GM12878 (cell line): Measurements from ENCODE around the gene MGAT5. TPM values are rescaled to one million over a fixed set of nuclear protein-coding genes. Genes with fewer than 3 reads are reported as not detected.

Experiments used
- ATAC-seq: fragments of 200-7000 bp; cut with Tn5 transposase; 3 replicates; pipeline ENCODE4 v1.9.1; 2020; ENCODE audit warnings: mild to moderate bottlenecking, moderate library complexity
- BruUV-seq: library from RNA; stranded (reverse); fragments of 400-500 nt; replicated peaks from 2 replicates; lab custom pipeline; 2021; lab: Mats Ljungman, UMichigan
- CTCF ChIA-PET: fragments of 300-600 bp; sonication (Branson Sonifier 250); formaldehyde crosslinking; extraction: SDS; loops from one replicate; lab custom pipeline; 2021; ENCODE audit warnings: inconsistent platforms; lab: Yijun Ruan, JAX
- POLR2A ChIA-PET: fragments of 350-600 bp; formaldehyde crosslinking; extraction: SDS; loops from one replicate; lab custom pipeline; 2021; ENCODE audit warnings: inconsistent platforms; lab: Charles Lee
- RAD21 ChIA-PET: fragments of 300-600 bp; sonication (Branson Sonifier 250); formaldehyde crosslinking; loops from one replicate; lab custom pipeline; 2023; ENCODE audit warnings: antibody characterized with exemption; ENCODE audit not compliant: unreplicated experiment; lab: Charles Lee
- SMC1A ChIA-PET: fragments of 300-600 bp; sonication (Branson Sonifier 250); formaldehyde crosslinking; loops from one replicate; lab custom pipeline; 2023; ENCODE audit not compliant: unreplicated experiment, uncharacterized antibody; lab: Charles Lee
- DNase-seq: peaks from one replicate; pipeline ENCODE4 v3.0.0-alpha.2; 2011; ENCODE audit warnings: low read depth, low spot score
- FAIRE-seq: peaks from 3 replicates; lab custom pipeline; 2011; peaks lifted over from hg19 to GRCh38; lab: Jason Lieb, UNC
- H2AFZ ChIP-seq: 2 replicates; pipeline ENCODE4 v1.6.0; 2011; ENCODE audit warnings: low read depth, low read length, control low read depth; ENCODE audit not compliant: control insufficient read depth
- H3K27ac ChIP-seq: 2 replicates; pipeline ENCODE4 v1.5.1; 2011; ENCODE audit warnings: control low read depth; ENCODE audit not compliant: control insufficient read depth, insufficient read depth
- H3K27me3 ChIP-seq, 2 experiments: replicated peaks in 1 of 2; 2 replicates each; pipeline versions ENCODE4 v1.6.0 to v1.6.1; 2011; ENCODE audit warnings: low read length in 1 of 2; ENCODE audit not compliant: control insufficient read depth in 2 of 2, insufficient read depth in 2 of 2
- H3K36me3 ChIP-seq, 2 experiments: 2 replicates each; pipeline ENCODE4 v1.5.1; 2011; ENCODE audit warnings: low read length in 1 of 2; ENCODE audit not compliant: control insufficient read depth in 2 of 2, insufficient read depth in 2 of 2
- H3K4me1 ChIP-seq: 2 replicates; pipeline ENCODE4 v1.6.1; 2011; ENCODE audit warnings: mild to moderate bottlenecking, low read length, moderate library complexity, mixed read lengths; ENCODE audit not compliant: control insufficient read depth, insufficient read depth
- H3K4me2 ChIP-seq: 2 replicates; pipeline ENCODE4 v1.6.0; 2011; ENCODE audit warnings: control low read depth; ENCODE audit not compliant: control insufficient read depth, insufficient read depth
- H3K4me3 ChIP-seq: fragments of 200-600 bp; sonication (generic); 2 replicates; pipeline ENCODE4 v1.5.1; 2016
- H3K79me2 ChIP-seq: 2 replicates; pipeline ENCODE4 v1.6.0; 2011; ENCODE audit warnings: low read length; ENCODE audit not compliant: control insufficient read depth, insufficient read depth
- H3K9ac ChIP-seq: 2 replicates; pipeline ENCODE4 v1.8.0; 2011; ENCODE audit warnings: low read length, control low read depth, mixed read lengths; ENCODE audit not compliant: control insufficient read depth, insufficient read depth
- H3K9me3 ChIP-seq: replicated peaks from 3 replicates; pipeline ENCODE4 v1.5.1; 2011; ENCODE audit warnings: mild to moderate bottlenecking, low read length; ENCODE audit not compliant: control insufficient read depth, insufficient read depth
- H4K20me1 ChIP-seq: 2 replicates; pipeline ENCODE4 v1.6.0; 2011; ENCODE audit not compliant: control insufficient read depth, insufficient read depth
- IRF3 ChIP-seq: fragments of 450-650 bp; IDR thresholded peaks from 2 replicates; pipeline ENCODE4 v1.6.1; 2014; ENCODE audit warnings: mild to moderate bottlenecking
- NFYA ChIP-seq: IDR thresholded peaks from 2 replicates; pipeline ENCODE4 v1.6.1; 2011; ENCODE audit warnings: low read depth, mild to moderate bottlenecking, low read length, improper control_type of control experiment, borderline replicate concordance
- SMAD1 ChIP-seq: fragments of 450-650 bp; IDR thresholded peaks from 2 replicates; pipeline ENCODE4 v1.6.1; 2018; ENCODE audit warnings: mild to moderate bottlenecking, low read depth; ENCODE audit not compliant: partially characterized antibody
- SREBF2 ChIP-seq: IDR thresholded peaks from 2 replicates; pipeline ENCODE4 v1.6.1; 2012; ENCODE audit warnings: mild to moderate bottlenecking, low read length
- STAT3 ChIP-seq: IDR thresholded peaks from 2 replicates; pipeline ENCODE4 v1.6.1; 2011; ENCODE audit warnings: low read depth, low read length, improper control_type of control experiment
- whole genome bisulfite sequencing: methylation state at CpG from one replicate; pipeline ENCODE4 v1.1.6; 2016; ENCODE audit warnings: low lambda C conversion rate; ENCODE audit not compliant: insufficient replicate concordance, insufficient coverage; ENCODE audit errors: missing lambda C conversion rate; 5-methylcytosine and 5-hydroxymethylcytosine counted together
- in situ Hi-C: fragments of 300-500 bp; cut with MboI; formaldehyde crosslinking; loops from 9 replicates; pipeline ENCODE4 v1.14.3; 2018; ENCODE audit warnings: mixed read lengths
- intact Hi-C: fragments of 100-400 bp; cut with micrococcal nuclease; formaldehyde crosslinking; loops from one replicate; pipeline ENCODE4 v1.14.2; 2022; ENCODE audit not compliant: unreplicated experiment
- polyA plus RNA-seq, 11 experiments: library from polyadenylated mRNA; depleted of rRNA in 4 of 11; unstranded in 6 of 11; stranded (reverse) in 5 of 11; fragments of >200 nt; fragmentation: Nextera tagmentation in 4 of 11; fragmentation: Illumina TruSeq in 1 of 11; extraction: Ambion mirVana in 4 of 11; extraction: Trizol in 1 of 11; gene quantifications; 1 replicate in 1 of 11; 2 replicates in 10 of 11; pipeline versions ENCODE4 v1.2.1 to v1.2.3, GENCODE V29; 2011 to 2016; ENCODE audit warnings: inconsistent platforms in 2 of 11, missing spikeins in 2 of 11, low read depth in 1 of 11
- total RNA-seq, 4 experiments: library from RNA; depleted of rRNA in 3 of 4; stranded (reverse); fragments of >200 nt in 3 of 4; fragmentation: Illumina TruSeq in 1 of 4; extraction: Trizol in 1 of 4; gene quantifications; 2 replicates each; pipeline versions ENCODE4 v1.2.1 to v1.2.3, GENCODE V29; 2013 to 2021

MGAT5 gene
- total and polyA plus RNA-seq, 10 of the 15 experiments (the other 5 are each of a cell fraction or from before 2014, with no cell fraction given) = 4.9 to 104 (median 36.2) TPM

DNA sequence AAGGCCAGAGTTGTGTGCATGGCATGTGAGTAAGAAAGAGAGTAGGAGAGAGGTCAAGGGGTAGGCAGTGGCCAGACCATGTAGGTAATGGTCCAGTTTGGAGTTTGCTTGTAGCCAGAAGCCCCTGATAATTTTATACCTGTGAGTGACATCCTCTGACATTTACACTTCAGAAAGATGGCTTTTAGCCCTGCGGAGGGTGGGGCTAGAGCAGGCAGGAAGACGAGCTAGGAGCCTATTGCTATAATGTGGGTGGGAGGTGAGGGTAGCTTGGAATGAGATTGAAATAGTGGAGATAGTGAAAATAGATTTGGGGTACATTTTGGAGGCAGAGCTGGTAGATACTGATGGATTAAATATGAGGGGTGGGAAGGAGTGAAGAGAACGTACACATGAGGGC lies 48.8 kb upstream of the MGAT5 start:
- Histone ChIP-seq H3K4me3 (no peak overlapping the region), H3K9ac (no peak overlapping the region), H3K9me3 (no peaks in the 10 kb centered on the region), H3K36me3 (no peaks in the 10 kb centered on the region), H2AFZ (no peak overlapping the region), H3K27ac (no peak overlapping the region), H3K79me2 (peaks cover 70% of the 10 kb centered on the region), H3K27me3 (no peaks in the 10 kb centered on the region), H3K4me1 (peaks cover 30% of the 10 kb centered on the region), H3K4me2 (no peak overlapping the region), H4K20me1 (no peaks in the 10 kb centered on the region)
- ChIA-PET RAD21 (interaction anchor here (1.0 to 4.7 kb wide), 5 partner anchors 12 to 207 kb away, joined by 5 to 86 read pairs (median 23); no protein-coding TSS in a partner anchor), SMC1A (interaction anchor here (1.2 to 5.3 kb wide), 7 partner anchors 11 to 206 kb away, joined by 3 to 84 read pairs (median 19); no protein-coding TSS in a partner anchor), CTCF (interaction anchor here (0.6 to 7.7 kb wide), 12 partner anchors 7 to 319 kb away, joined by 3 to 164 read pairs (median 31); no protein-coding TSS in a partner anchor), POLR2A (interaction anchor here (1.0 to 1.4 kb wide), 2 partner anchors 85 to 87 kb away, joined by 3 to 4 read pairs; no protein-coding TSS in a partner anchor)
- 100% methylated on average over 3 of the region's 3 CpGs for WGBS
- intact Hi-C loops (loop anchor here (5.0 kb wide), 2 partner anchors 88 to 318 kb away; no protein-coding TSS in a partner anchor), in situ Hi-C loops (loop anchor here (5.0 to 10.0 kb wide), 2 partner anchors 88 to 310 kb away; no protein-coding TSS in a partner anchor)
- ATAC-seq (no peak), FAIRE-seq (no peak), DNase-seq (no peak)
- TF ChIP-seq STAT3 (no peak), SMAD1 (no peak), NFYA (no peak), IRF3 (no peak), SREBF2 (no peak)
- BruUV-seq = no TSS peak
